ENCODE data around the gene AMIGO3.

The AMIGO3 gene

DNA sequence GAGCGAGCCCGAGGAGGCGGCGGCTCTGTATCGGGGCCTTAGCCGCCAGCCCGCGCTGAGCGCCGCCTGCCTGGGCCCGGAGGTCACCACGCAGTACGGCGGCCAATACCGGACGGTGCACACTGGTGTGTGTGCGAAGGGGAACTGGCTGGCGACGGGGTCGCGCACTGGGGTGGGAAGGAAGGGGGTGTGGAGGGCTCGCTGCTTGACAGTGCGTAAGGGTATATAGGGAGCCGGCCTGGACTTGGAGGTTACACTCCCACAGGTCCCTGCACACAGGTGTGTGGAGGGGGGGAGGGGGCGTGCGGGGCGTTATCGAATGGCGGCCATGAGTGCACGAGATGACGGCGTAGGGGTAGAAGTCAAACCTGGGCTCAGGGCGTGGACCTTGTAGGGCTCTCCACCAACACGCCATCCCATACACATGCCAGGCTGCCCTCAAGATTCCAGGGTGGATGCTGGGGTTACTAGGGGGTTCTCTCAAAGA lies 44.9 kb downstream of the AMIGO3 start (continued):
- TF ChIP-seq, protein P1, sequence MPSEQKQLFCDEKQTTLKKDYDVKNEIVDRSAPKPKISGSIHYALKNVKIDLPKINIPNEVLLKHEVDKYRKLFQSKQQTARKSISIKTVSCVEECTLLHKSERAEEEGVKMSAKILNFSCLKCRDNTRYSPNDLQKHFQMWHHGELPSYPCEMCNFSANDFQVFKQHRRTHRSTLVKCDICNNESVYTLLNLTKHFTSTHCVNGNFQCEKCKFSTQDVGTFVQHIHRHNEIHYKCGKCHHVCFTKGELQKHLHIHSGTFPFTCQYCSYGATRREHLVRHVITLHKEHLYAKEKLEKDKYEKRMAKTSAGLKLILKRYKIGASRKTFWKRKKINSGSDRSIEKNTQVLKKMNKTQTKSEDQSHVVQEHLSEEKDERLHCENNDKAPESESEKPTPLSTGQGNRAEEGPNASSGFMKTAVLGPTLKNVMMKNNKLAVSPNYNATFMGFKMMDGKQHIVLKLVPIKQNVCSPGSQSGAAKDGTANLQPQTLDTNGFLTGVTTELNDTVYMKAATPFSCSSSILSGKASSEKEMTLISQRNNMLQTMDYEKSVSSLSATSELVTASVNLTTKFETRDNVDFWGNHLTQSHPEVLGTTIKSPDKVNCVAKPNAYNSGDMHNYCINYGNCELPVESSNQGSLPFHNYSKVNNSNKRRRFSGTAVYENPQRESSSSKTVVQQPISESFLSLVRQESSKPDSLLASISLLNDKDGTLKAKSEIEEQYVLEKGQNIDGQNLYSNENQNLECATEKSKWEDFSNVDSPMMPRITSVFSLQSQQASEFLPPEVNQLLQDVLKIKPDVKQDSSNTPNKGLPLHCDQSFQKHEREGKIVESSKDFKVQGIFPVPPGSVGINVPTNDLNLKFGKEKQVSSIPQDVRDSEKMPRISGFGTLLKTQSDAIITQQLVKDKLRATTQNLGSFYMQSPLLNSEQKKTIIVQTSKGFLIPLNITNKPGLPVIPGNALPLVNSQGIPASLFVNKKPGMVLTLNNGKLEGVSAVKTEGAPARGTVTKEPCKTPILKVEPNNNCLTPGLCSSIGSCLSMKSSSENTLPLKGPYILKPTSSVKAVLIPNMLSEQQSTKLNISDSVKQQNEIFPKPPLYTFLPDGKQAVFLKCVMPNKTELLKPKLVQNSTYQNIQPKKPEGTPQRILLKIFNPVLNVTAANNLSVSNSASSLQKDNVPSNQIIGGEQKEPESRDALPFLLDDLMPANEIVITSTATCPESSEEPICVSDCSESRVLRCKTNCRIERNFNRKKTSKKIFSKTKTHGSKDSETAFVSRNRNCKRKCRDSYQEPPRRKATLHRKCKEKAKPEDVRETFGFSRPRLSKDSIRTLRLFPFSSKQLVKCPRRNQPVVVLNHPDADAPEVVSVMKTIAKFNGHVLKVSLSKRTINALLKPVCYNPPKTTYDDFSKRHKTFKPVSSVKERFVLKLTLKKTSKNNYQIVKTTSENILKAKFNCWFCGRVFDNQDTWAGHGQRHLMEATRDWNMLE (tag by site-specific recombination; conservative IDR thresholded peaks at IDR 0.05; ENCODE audit: low read depth), result no peak
- no peak; the same call in 1 of the 2 replicates for TF ChIP-seq ZSCAN16 (tag by site-specific recombination; IDR thresholded peaks at IDR 0.05)
- TF ChIP-seq ZNF341 (tag by site-specific recombination; IDR thresholded peaks at IDR 0.05; ENCODE audit: low read depth), result no peak

GRCh38 chr3:49673715-49674496 lies 45.6 kb downstream of the AMIGO3 start, which contains the start of gene APEH:
Gene APEH (plus strand): TSS chr3:49674351. CDS start chr3:49674402, 51 bp downstream.
- Histone ChIP-seq H3K27ac (ENCODE audit: extremely low read depth, low read depth, low read length) (peak within 1 kb of the TSS; percentile 72), H3K9me3 (ENCODE audit: control insufficient read depth, insufficient read depth, low read depth, low read length) (no peaks in the 10 kb centered on the region), H3K4me3 (ENCODE audit: low read depth, low read length) (peak within 1 kb of the TSS; percentile 89), H3K36me3 (ENCODE audit: control insufficient read depth in 2 of 2, insufficient read depth in 1 of 2, low read length in 2 of 2) (peaks cover 0 to 37% of the 10 kb centered on the region in 2 experiments; a peak in 1 of 3 replicates), H3K4me1 (ENCODE audit: control insufficient read depth, insufficient read depth, low read length) (no peaks in the 10 kb centered on the region)
- ChIA-PET POLR2A (interaction anchor here (1.3 to 1.4 kb wide), 2 partner anchors 134 kb away, joined by 3 to 14 read pairs; no protein-coding TSS in a partner anchor), CTCF (interaction anchor here (0.6 to 5.1 kb wide), 3 partner anchors 30 to 134 kb away, joined by 3 to 104 read pairs (median 4); no protein-coding TSS in a partner anchor)
- TF ChIP-seq, protein P2, sequence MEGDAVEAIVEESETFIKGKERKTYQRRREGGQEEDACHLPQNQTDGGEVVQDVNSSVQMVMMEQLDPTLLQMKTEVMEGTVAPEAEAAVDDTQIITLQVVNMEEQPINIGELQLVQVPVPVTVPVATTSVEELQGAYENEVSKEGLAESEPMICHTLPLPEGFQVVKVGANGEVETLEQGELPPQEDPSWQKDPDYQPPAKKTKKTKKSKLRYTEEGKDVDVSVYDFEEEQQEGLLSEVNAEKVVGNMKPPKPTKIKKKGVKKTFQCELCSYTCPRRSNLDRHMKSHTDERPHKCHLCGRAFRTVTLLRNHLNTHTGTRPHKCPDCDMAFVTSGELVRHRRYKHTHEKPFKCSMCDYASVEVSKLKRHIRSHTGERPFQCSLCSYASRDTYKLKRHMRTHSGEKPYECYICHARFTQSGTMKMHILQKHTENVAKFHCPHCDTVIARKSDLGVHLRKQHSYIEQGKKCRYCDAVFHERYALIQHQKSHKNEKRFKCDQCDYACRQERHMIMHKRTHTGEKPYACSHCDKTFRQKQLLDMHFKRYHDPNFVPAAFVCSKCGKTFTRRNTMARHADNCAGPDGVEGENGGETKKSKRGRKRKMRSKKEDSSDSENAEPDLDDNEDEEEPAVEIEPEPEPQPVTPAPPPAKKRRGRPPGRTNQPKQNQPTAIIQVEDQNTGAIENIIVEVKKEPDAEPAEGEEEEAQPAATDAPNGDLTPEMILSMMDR (tag by site-specific recombination; IDR thresholded peaks at IDR 0.05), result no peak
- TF ChIP-seq ZNF2 (tag by site-specific recombination; IDR thresholded peaks at IDR 0.05) (peak; percentile 57; the same call in 1 of the 2 replicates), ZFHX2 (tag by site-specific recombination; conservative IDR thresholded peaks at IDR 0.05) (peak; percentile 76), ZNF324 (tag by site-specific recombination; IDR thresholded peaks at IDR 0.05) (0 out of 2 replicates have a peak, but pooled peaks have one; percentile 36), ZNF610 (tag by site-specific recombination; IDR thresholded peaks at IDR 0.05; ENCODE audit: borderline replicate concordance) (0 out of 2 replicates have a peak, but pooled peaks have one; percentile 73), ZNF510 (tag by site-specific recombination; IDR thresholded peaks at IDR 0.05; ENCODE audit: insufficient replicate concordance) (no peak), KLF9 (tag by site-specific recombination; IDR thresholded peaks at IDR 0.05; ENCODE audit: low read depth) (peak; percentile 92), ELK4 (IDR thresholded peaks at IDR 0.05; ENCODE audit: borderline replicate concordance, low read depth, low read length) (peak; percentile 81; the same call in 1 of the 2 replicates), WT1 (tag by site-specific recombination; IDR thresholded peaks at IDR 0.05) (peak; percentile 43), ZNF624 (tag by site-specific recombination; IDR thresholded peaks at IDR 0.05) (no peak), ZSCAN16 (tag by site-specific recombination; IDR thresholded peaks at IDR 0.05) (no peak), ZNF221 (tag by site-specific recombination; IDR thresholded peaks at IDR 0.05; ENCODE audit: borderline replicate concordance) (no peak), ZBTB26 (tag by site-specific recombination; optimal IDR thresholded peaks at IDR 0.05) (peak; percentile 82), HIC1 (tag by site-specific recombination; IDR thresholded peaks at IDR 0.05) (peak; percentile 92)
- TF ChIP-seq, protein P3, sequence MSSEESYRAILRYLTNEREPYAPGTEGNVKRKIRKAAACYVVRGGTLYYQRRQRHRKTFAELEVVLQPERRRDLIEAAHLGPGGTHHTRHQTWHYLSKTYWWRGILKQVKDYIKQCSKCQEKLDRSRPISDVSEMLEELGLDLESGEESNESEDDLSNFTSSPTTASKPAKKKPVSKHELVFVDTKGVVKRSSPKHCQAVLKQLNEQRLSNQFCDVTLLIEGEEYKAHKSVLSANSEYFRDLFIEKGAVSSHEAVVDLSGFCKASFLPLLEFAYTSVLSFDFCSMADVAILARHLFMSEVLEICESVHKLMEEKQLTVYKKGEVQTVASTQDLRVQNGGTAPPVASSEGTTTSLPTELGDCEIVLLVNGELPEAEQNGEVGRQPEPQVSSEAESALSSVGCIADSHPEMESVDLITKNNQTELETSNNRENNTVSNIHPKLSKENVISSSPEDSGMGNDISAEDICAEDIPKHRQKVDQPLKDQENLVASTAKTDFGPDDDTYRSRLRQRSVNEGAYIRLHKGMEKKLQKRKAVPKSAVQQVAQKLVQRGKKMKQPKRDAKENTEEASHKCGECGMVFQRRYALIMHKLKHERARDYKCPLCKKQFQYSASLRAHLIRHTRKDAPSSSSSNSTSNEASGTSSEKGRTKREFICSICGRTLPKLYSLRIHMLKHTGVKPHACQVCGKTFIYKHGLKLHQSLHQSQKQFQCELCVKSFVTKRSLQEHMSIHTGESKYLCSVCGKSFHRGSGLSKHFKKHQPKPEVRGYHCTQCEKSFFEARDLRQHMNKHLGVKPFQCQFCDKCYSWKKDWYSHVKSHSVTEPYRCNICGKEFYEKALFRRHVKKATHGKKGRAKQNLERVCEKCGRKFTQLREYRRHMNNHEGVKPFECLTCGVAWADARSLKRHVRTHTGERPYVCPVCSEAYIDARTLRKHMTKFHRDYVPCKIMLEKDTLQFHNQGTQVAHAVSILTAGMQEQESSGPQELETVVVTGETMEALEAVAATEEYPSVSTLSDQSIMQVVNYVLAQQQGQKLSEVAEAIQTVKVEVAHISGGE (tag by site-specific recombination; conservative IDR thresholded peaks at IDR 0.05; ENCODE audit: low read depth), result peak; percentile 98

All from HEK293 (cell line).